GM18519 (cell line): ENCODE measurements around the gene SENP6.

Source experiments
- ATAC-seq: cut with Tn5 transposase; IDR thresholded peaks from one replicate; pipeline ENCODE4 v1.9.1; 2021; ENCODE audit warnings: mild to moderate bottlenecking, moderate library complexity; ENCODE audit not compliant: unreplicated experiment, low FRiP score

SENP6 gene

GRCh38 chr6:75747152-75747992 is 145.7 kb downstream of the SENP6 start:
- no peak for ATAC-seq

- ATAC-seq = no peak
These were observed 146.5 kb downstream of the SENP6 start for GRCh38 chr6:75748003-75748742.

GRCh38 chr6:75748743-75749538 is 147.3 kb downstream of the SENP6 start, which contains the start of gene MYO6:
MYO6 (plus strand) TSS chr6:75749239; CDS start chr6:75817548, 68,309 bp downstream.
- ATAC-seq = peak; percentile 73

GRCh38 chr6:75751443-75751842 is 149.8 kb downstream of the SENP6 start:
- no peak for ATAC-seq

- no peak for ATAC-seq
These were observed 150.7 kb downstream of the SENP6 start for GRCh38 chr6:75752365-75752764.

- ATAC-seq = no peak
These were observed 154.0 kb downstream of the SENP6 start for GRCh38 chr6:75755704-75756103.

GRCh38 chr6:75757295-75757694 is 155.6 kb downstream of the SENP6 start:
- no peak for ATAC-seq

- no peak for ATAC-seq
These were observed 156.4 kb downstream of the SENP6 start for GRCh38 chr6:75758061-75758460.

- ATAC-seq = no peak
These were observed 157.5 kb downstream of the SENP6 start for GRCh38 chr6:75759207-75759606.

GRCh38 chr6:75760320-75760719 is 158.6 kb downstream of the SENP6 start:
- no peak for ATAC-seq

- no peak for ATAC-seq
These were observed 159.8 kb downstream of the SENP6 start for GRCh38 chr6:75761489-75761888.

GRCh38 chr6:75762063-75762462 is 160.4 kb downstream of the SENP6 start:
- no peak for ATAC-seq

GRCh38 chr6:75766387-75766786 is 164.7 kb downstream of the SENP6 start:
- ATAC-seq = no peak
